AG04450 (cell line): ENCODE measurements around the gene CBFA2T2. TPM values are rescaled to one million over a fixed set of nuclear protein-coding genes. Genes with fewer than 3 reads are reported as not detected.
"Not testable (repeated sequence)": the region's sequence is repeated elsewhere in the genome, so short reads cannot be mapped to it uniquely, and the experiment has no call there.

ENCODE experiments used
- CTCF ChIA-PET: fragments of 300-600, 350-600 bp; formaldehyde crosslinking; extraction: SDS; loops from one replicate; lab custom pipeline; 2022; ENCODE audit warnings: antibody characterized with exemption, inconsistent platforms; lab: Charles Lee
- POLR2A ChIA-PET: fragments of 350-600 bp; formaldehyde crosslinking; extraction: SDS; loops from one replicate; lab custom pipeline; 2021; ENCODE audit warnings: antibody characterized with exemption, inconsistent platforms; lab: Yijun Ruan, JAX
- DNase-seq: peaks from one replicate; pipeline ENCODE4 v3.0.0-alpha.2; 2011; ENCODE audit warnings: low read depth, low spot score
- H3K27ac ChIP-seq: one replicate; pipeline ENCODE4 v1.5.1; 2012; ENCODE audit warnings: low read depth, low read length, control low read depth
- H3K27me3 ChIP-seq: one replicate; pipeline ENCODE4 v1.6.0; 2012; ENCODE audit warnings: low read length; ENCODE audit not compliant: control insufficient read depth, insufficient read depth
- H3K4me3 ChIP-seq: 2 replicates; pipeline ENCODE4 v1.5.1; 2011; ENCODE audit warnings: mild to moderate bottlenecking, low read depth, low read length, control low read depth
- H3K9me3 ChIP-seq: 2 replicates; pipeline ENCODE4 v1.5.1; 2012; ENCODE audit warnings: low read length; ENCODE audit not compliant: control insufficient read depth, insufficient read depth
- polyA plus RNA-seq: library from polyadenylated mRNA; depleted of rRNA; stranded (reverse); fragments of >200 nt; gene quantifications from 2 replicates; pipeline ENCODE4 v1.2.3, GENCODE V29; 2011
- TF ChIP-seq, protein P1 (sequence below): IDR thresholded peaks from 2 replicates; pipeline ENCODE4 v1.5.1; 2011; ENCODE audit warnings: low read depth, low read length, control low read depth, inconsistent platforms

CBFA2T2 gene
- polyA plus RNA-seq, 1 experiment = 11.3 TPM

DNA sequence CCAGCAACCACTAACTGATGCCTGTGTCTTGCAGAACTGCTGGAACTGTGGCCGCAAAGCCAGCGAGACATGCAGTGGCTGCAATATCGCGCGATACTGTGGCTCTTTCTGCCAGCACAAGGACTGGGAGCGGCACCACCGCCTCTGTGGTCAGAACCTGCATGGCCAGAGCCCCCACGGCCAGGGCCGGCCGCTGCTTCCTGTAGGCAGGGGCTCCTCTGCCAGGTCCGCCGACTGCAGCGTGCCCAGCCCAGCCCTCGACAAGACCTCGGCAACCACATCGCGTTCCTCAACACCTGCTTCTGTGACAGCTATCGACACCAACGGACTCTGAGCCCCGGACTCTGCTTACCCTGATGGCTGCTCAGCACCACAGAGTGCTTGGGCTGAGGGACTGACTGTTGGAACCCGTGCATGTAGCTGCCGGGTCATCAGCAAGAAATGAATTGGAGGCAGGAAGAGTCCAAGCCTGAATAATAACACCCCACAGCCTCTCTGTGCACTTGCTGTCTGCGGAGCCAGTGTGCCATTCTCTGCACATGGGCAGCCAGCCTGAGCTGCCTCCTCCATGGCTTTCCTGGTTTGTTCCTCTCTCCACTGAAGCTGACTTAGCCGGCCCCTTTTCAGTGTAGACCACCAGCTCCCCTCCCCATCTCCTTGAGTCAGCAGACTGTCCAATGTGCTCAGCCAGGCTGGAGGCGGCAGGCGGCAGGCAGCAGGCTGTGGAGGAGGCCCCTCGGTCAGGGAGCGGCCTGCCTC lies 154.6 kb downstream of the CBFA2T2 start:
- no peak overlapping the region for H3K27ac ChIP-seq
- DNase-seq = no peak
- H3K27me3 ChIP-seq = no peaks in the 10 kb centered on the region
- POLR2A ChIA-PET = no interaction called here
- TF ChIP-seq, protein P1, sequence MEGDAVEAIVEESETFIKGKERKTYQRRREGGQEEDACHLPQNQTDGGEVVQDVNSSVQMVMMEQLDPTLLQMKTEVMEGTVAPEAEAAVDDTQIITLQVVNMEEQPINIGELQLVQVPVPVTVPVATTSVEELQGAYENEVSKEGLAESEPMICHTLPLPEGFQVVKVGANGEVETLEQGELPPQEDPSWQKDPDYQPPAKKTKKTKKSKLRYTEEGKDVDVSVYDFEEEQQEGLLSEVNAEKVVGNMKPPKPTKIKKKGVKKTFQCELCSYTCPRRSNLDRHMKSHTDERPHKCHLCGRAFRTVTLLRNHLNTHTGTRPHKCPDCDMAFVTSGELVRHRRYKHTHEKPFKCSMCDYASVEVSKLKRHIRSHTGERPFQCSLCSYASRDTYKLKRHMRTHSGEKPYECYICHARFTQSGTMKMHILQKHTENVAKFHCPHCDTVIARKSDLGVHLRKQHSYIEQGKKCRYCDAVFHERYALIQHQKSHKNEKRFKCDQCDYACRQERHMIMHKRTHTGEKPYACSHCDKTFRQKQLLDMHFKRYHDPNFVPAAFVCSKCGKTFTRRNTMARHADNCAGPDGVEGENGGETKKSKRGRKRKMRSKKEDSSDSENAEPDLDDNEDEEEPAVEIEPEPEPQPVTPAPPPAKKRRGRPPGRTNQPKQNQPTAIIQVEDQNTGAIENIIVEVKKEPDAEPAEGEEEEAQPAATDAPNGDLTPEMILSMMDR = no peak
- no peaks in the 10 kb centered on the region for H3K9me3 ChIP-seq
- H3K4me3 ChIP-seq = no peak overlapping the region
- CTCF ChIA-PET = no interaction called here

DNA sequence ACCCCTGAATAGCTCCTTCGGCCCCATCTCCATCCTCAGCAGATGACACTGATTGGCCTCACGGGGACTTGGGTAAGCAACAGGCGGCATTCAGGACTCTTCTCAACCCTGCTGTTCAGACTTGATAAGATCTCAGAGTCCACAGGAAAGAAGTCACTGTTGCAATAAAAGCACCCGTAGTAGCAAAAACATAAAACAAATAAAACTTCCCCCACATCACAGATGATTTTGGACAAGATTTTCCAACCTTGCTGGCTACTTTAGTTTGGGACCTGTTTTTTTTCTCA lies 155.1 kb downstream of the CBFA2T2 start:
- no peak for DNase-seq
- Histone ChIP-seq H3K9me3 (no peaks in the 10 kb centered on the region), H3K27ac (no peak overlapping the region), H3K4me3 (no peak overlapping the region), H3K27me3 (no peaks in the 10 kb centered on the region)
- POLR2A ChIA-PET = no interaction called here
- CTCF ChIA-PET = no interaction called here
- TF ChIP-seq, protein P1 = no peak

DNA sequence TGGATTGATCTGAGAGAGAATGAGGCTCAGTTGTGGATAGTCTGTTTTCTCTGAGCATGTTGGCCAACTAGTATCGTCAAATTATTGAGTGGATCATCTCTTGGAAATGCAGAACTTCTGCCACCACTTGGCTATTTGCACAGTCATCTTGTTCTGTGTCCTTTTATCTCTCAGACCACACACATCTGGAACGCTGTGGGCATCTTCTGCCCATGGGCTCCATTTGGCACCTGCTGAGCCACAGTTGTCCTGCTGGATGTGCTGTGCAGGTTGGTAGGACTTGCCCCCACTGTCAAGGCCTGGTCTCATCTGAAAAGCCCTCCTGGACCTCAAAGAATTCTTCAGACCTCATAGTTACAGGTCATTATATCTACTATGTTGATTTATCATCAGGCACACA lies 155.5 kb downstream of the CBFA2T2 start:
- Histone ChIP-seq H3K4me3 (no peak overlapping the region), H3K9me3 (no peaks in the 10 kb centered on the region), H3K27ac (no peak overlapping the region), H3K27me3 (no peaks in the 10 kb centered on the region)
- ChIA-PET CTCF (no interaction called here), POLR2A (no interaction called here)
- TF ChIP-seq, protein P1 = no peak
- DNase-seq = no peak

DNA sequence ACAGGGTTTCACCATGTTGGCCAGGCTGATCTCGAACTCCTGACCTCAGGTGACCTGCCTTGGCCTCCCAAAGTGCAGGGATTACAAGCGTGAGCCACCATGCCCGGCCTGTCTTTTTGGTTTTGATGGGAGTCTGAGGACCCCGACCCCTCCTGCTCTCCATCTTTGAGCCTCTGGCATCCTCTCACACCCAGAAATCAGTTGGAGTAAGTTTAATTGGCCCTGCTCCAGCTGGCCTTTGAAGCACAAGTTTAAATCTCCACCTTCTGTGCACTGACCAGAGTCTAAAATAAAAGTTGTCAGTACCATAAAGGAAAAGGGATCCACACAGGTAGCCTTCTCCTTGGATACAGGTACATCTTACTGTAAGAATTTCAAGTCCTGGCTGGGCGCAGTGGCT lies 156.3 kb downstream of the CBFA2T2 start:
- Histone ChIP-seq H3K4me3 (no peak overlapping the region), H3K27me3 (no peaks in the 10 kb centered on the region), H3K9me3 (no peaks in the 10 kb centered on the region), H3K27ac (no peak overlapping the region)
- ChIA-PET POLR2A (no interaction called here), CTCF (no interaction called here)
- TF ChIP-seq, protein P1 = no peak
- DNase-seq = no peak

DNA sequence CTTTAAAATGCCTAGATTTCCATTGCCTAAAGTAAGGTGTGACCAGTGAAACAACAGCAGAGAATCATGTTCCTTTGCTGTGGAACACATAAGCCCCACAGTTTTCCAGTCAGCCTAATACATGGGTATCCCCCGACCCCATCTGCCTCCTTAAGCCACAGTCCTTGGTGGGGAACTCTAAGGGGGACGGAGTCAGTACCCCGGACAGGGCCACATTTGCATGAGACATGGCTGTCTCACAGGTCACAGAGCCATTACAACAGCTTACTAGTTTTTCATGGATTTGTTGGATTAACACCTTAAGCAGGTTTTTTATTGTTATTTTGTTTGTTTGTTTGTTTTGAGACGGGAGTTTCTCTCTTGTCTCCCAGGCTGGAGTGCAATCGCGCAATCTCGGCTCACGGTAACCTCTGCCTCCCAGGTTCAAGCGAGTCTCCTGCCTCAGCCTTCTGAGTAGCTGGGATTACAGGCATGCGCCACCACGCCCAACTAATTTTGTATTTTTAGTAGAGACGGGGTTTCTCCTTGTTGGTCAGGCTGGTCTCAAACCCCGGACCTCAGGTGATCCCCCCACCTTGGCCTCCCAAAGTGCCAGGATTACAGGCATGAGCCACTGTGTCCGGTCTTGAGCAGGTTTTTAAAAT lies 157.2 kb downstream of the CBFA2T2 start:
- ChIA-PET POLR2A (interaction anchor here (0.6 kb wide), 1 partner anchor 107 kb away, joined by 8 read pairs; no protein-coding TSS in a partner anchor), CTCF (interaction anchor here (0.6 kb wide), 1 partner anchor 122 kb away, joined by 3 read pairs; no protein-coding TSS in a partner anchor)
- DNase-seq, H3K27ac ChIP-seq, H3K9me3 ChIP-seq, H3K27me3 ChIP-seq, H3K4me3 ChIP-seq: not testable (repeated sequence)
